IPS DF 6.9 (cell line): ENCODE data around the gene CELF2.

Source experiments
- DNase-seq: peaks from one replicate; pipeline ENCODE4 v3.0.0-alpha.2; 2013; ENCODE audit warnings: low read depth, low spot score
- H3K27ac ChIP-seq: one replicate; pipeline ENCODE4 v1.5.1; 2013; ENCODE audit warnings: low read length, control low read depth
- H3K27me3 ChIP-seq: 2 replicates; pipeline ENCODE4 v1.6.1; 2013; ENCODE audit warnings: mild to moderate bottlenecking, low read length; ENCODE audit not compliant: control insufficient read depth, insufficient read depth
- H3K36me3 ChIP-seq: 2 replicates; pipeline ENCODE4 v1.6.1; 2013; ENCODE audit warnings: low read length; ENCODE audit not compliant: control insufficient read depth, insufficient read depth
- H3K4me1 ChIP-seq: 2 replicates; pipeline ENCODE4 v1.6.1; 2013; ENCODE audit warnings: low read length; ENCODE audit not compliant: control insufficient read depth, insufficient read depth
- H3K4me3 ChIP-seq: 2 replicates; pipeline ENCODE4 v1.5.1; 2013; ENCODE audit warnings: mild to moderate bottlenecking, low read length
- H3K9me3 ChIP-seq: 2 replicates; pipeline ENCODE4 v1.6.1; 2013; ENCODE audit warnings: low read length, inconsistent platforms; ENCODE audit not compliant: control insufficient read depth, insufficient read depth
- WGBS: extraction: QIAGEN DNeasy Blood & Tissue Kit; methylation state at CpG from one replicate; pipeline ENCODE4 v1.1.7; 2013; ENCODE audit warnings: mixed read lengths, missing lambda C conversion rate; ENCODE audit not compliant: insufficient read length, insufficient coverage; 5-methylcytosine and 5-hydroxymethylcytosine counted together

Gene CELF2

GRCh38 chr10:11255156-11255555 lies 237.5 kb downstream of the CELF2 start:
- H3K4me1 ChIP-seq: no peaks in the 10 kb centered on the region
- no peaks in the 10 kb centered on the region for H3K27me3 ChIP-seq
- H3K4me3 ChIP-seq: no peak overlapping the region
- H3K27ac ChIP-seq: no peak overlapping the region
- WGBS: no CpG with 5 or more reads among the region's 12 CpGs
- H3K36me3 ChIP-seq: no peaks in the 10 kb centered on the region
- DNase-seq: no peak
- H3K9me3 ChIP-seq: no peaks in the 10 kb centered on the region

- no peak overlapping the region for H3K27ac ChIP-seq
- DNase-seq: no peak
- H3K4me3 ChIP-seq: no peak overlapping the region
- H3K4me1 ChIP-seq: no peaks in the 10 kb centered on the region
- no peaks in the 10 kb centered on the region for H3K27me3 ChIP-seq
- H3K36me3 ChIP-seq: no peaks in the 10 kb centered on the region
- WGBS: no CpG with 5 or more reads among the region's 7 CpGs
- no peaks in the 10 kb centered on the region for H3K9me3 ChIP-seq
These were observed 238.2 kb downstream of the CELF2 start for GRCh38 chr10:11255796-11256444.

GRCh38 chr10:11256896-11257295 lies 239.2 kb downstream of the CELF2 start:
- H3K36me3 ChIP-seq: no peaks in the 10 kb centered on the region
- no peaks in the 10 kb centered on the region for H3K9me3 ChIP-seq
- no peaks in the 10 kb centered on the region for H3K27me3 ChIP-seq
- no peak for DNase-seq
- WGBS: no CpG with 5 or more reads among the region's 13 CpGs
- no peaks in the 10 kb centered on the region for H3K4me1 ChIP-seq
- H3K27ac ChIP-seq: no peak overlapping the region
- no peak overlapping the region for H3K4me3 ChIP-seq

- no peak overlapping the region for H3K27ac ChIP-seq
- H3K36me3 ChIP-seq: no peaks in the 10 kb centered on the region
- H3K4me3 ChIP-seq: no peak overlapping the region
- no peak for DNase-seq
- H3K27me3 ChIP-seq: no peaks in the 10 kb centered on the region
- H3K9me3 ChIP-seq: no peaks in the 10 kb centered on the region
- H3K4me1 ChIP-seq: no peaks in the 10 kb centered on the region
- WGBS: no CpG with 5 or more reads among the region's 13 CpGs
These were observed 239.9 kb downstream of the CELF2 start for GRCh38 chr10:11257440-11258090.

GRCh38 chr10:11260170-11260569 lies 242.5 kb downstream of the CELF2 start:
- no peak overlapping the region for H3K27ac ChIP-seq
- WGBS: no CpG with 5 or more reads among the region's 9 CpGs
- no peaks in the 10 kb centered on the region for H3K9me3 ChIP-seq
- H3K36me3 ChIP-seq: no peaks in the 10 kb centered on the region
- H3K4me1 ChIP-seq: no peaks in the 10 kb centered on the region
- no peak overlapping the region for H3K4me3 ChIP-seq
- no peak for DNase-seq
- no peaks in the 10 kb centered on the region for H3K27me3 ChIP-seq

GRCh38 chr10:11261143-11261542 lies 243.5 kb downstream of the CELF2 start:
- Histone ChIP-seq H3K36me3 (no peaks in the 10 kb centered on the region), H3K4me1 (no peaks in the 10 kb centered on the region)
- WGBS: no CpG with 5 or more reads among the region's 7 CpGs

GRCh38 chr10:11261687-11262493 lies 244.2 kb downstream of the CELF2 start:
- H3K36me3 ChIP-seq: no peaks in the 10 kb centered on the region
- H3K4me1 ChIP-seq: no peaks in the 10 kb centered on the region; the same call in 1 of the 2 replicates

More at GRCh38 chr10:11261143-11261542, 243.5 kb downstream of the CELF2 start:
- Histone ChIP-seq H3K27ac (no peak overlapping the region), H3K9me3 (no peaks in the 10 kb centered on the region), H3K27me3 (no peaks in the 10 kb centered on the region), H3K4me3 (no peak overlapping the region)
- DNase-seq: no peak

GRCh38 chr10:11262494-11263345 lies 245.0 kb downstream of the CELF2 start:
- no CpG with 5 or more reads among the region's 5 CpGs for WGBS
- Histone ChIP-seq H3K4me3 (no peak overlapping the region), H3K27ac (no peak overlapping the region), H3K27me3 (no peaks in the 10 kb centered on the region), H3K9me3 (no peaks in the 10 kb centered on the region), H3K36me3 (no peaks in the 10 kb centered on the region), H3K4me1 (no peaks in the 10 kb centered on the region; the same call in 1 of the 2 replicates)
- no peak for DNase-seq

More at GRCh38 chr10:11261687-11262493, 244.2 kb downstream of the CELF2 start:
- H3K4me3 ChIP-seq: no peak overlapping the region
- no CpG with 5 or more reads among the region's 4 CpGs for WGBS
- H3K27ac ChIP-seq: no peak overlapping the region
- H3K9me3 ChIP-seq: no peaks in the 10 kb centered on the region
- no peak for DNase-seq
- H3K27me3 ChIP-seq: no peaks in the 10 kb centered on the region

- WGBS: no CpG with 5 or more reads among the region's 3 CpGs
- H3K4me1 ChIP-seq: no peaks in the 10 kb centered on the region; the same call in 1 of the 2 replicates
These were observed 246.1 kb downstream of the CELF2 start for GRCh38 chr10:11263767-11264166.

More at GRCh38 chr10:11263767-11264166, 246.1 kb downstream of the CELF2 start:
- Histone ChIP-seq H3K4me3 (no peak overlapping the region), H3K36me3 (no peaks in the 10 kb centered on the region), H3K27ac (no peak overlapping the region), H3K9me3 (no peaks in the 10 kb centered on the region), H3K27me3 (no peaks in the 10 kb centered on the region)
- DNase-seq: no peak
